GM19455 (cell line): ENCODE results near the gene FKBP3.

ENCODE experiments used
- ATAC-seq: cut with Tn5 transposase; IDR thresholded peaks from one replicate; pipeline ENCODE4 v1.9.1; 2021; ENCODE audit not compliant: unreplicated experiment

Gene FKBP3

DNA sequence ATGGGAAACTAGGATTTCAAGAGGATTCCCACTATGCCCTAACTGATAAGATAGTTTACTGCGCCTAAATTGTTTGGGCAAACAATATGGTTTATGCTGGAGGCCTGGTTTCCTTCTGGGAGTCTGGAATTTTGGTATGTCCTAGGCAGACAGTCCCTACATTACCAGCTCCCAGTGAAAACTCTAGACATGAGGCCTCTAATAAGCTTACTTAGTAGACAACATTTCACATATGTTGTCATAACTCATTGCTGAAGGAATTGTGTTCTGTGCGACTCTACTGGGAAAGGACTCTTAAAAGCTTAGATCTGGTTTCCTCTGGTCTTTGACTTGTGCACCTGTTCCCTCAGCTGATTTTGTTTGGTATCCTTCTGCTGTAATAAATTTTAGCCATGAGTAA, 68.3 kb downstream of the FKBP3 start:
- ATAC-seq: no peak
